GM19043 (cell line): Measurements from ENCODE around the gene COL5A1.
A peak's percentile ranks its signal among the peaks of the same experiment; 100 is the strongest.

ENCODE experiments used
- ATAC-seq: cut with Tn5 transposase; IDR thresholded peaks from one replicate; pipeline ENCODE4 v1.9.1; 2021; ENCODE audit warnings: low read depth; ENCODE audit not compliant: unreplicated experiment

The COL5A1 gene

DNA sequence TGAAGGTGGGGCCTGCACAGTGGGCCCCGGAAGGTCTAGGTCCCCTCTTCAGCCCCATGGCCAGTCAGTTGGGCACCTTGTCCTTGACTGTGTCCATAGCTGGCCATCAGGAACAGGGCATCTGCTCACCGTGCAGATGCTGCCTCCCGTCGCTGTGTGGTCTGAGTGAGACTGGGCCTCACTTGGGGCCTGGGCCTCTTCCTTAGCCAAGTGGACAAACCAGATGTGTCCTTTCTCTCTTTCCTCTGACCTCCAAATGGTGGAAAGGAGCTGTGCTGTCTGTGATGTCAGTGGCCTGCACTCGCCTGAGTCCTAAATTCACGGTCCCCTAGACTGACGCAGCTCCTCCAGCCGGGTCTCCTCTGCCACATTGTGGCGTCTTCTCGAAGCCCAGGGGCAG lies 114.5 kb downstream of the COL5A1 start:
- ATAC-seq, result no peak

DNA sequence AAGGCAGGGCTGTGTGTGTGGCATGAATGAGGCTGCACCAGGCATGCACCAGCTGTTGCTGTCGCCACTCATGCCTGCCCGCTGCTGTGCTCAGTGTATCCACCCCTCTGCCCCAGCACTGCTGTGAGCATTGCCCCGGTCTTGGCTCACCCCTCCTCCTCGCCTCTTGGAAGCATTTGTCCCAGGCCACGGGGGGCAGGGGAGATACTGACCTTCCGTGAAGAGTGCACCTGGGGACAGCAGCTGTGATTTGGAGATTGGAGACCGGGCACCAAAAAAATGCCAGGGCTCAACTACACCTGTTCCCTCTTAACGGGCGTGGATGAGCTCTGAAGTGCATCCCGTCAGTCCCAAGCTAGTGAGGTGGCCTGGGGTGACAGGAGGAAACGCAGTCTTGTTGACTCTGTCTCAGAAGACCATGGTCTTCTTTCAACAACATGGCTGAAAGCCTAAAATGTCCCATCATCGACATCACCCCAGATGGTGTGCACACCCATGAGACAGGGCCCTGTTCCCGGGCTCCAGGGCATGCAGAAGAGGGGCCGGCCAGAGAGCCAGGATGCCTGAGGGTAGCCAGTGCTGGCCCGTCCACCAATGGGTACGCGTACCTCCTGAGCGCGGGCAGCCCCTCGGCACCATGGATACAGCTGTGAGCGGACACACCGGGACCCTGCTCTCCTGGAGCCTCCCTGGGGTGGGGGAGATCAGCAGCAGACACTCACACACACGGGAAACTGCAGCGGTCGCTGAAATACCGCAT lies 115.8 kb downstream of the COL5A1 start:
- ATAC-seq, result no peak

DNA sequence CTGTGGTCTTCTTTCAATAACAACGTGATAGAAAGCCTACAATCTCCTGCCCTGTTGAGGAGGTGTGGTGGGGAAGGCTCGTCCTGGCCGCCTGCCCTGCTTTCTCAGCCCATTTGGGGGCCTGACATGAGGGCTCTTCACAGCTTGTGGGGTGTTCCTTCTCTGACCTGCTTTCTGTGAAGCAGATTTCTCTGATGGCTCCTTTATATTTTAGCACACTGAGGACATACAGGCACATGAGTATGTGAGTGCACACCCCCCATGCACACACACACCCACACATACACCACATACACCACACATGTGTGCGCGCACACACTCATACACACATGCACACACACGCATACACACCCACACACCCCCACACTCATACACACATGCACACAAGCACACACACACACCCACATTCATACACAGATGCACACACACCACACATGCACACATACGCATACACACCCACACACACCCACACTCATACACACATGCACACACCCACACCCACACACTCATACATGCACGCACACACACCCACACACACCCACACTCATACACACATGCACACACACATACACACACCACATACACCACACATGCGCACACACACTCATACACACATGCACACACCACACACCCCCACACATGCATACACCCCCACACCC lies 117.5 kb downstream of the COL5A1 start:
- ATAC-seq, result no peak

DNA sequence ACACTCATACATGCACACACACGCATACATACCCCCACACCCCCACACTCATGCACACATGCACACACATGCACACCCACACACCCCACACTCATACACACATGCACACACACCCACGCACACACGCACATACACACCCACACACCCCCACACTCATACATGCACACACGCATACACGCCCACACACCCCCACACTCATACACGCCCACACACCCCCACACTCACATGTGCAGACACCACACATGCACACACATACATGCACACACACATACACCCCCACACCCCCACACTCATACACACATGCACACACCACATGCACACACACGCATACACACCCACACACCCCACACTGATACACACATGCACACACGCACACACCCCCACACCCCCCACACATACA lies 118.3 kb downstream of the COL5A1 start:
- no peak for ATAC-seq

DNA sequence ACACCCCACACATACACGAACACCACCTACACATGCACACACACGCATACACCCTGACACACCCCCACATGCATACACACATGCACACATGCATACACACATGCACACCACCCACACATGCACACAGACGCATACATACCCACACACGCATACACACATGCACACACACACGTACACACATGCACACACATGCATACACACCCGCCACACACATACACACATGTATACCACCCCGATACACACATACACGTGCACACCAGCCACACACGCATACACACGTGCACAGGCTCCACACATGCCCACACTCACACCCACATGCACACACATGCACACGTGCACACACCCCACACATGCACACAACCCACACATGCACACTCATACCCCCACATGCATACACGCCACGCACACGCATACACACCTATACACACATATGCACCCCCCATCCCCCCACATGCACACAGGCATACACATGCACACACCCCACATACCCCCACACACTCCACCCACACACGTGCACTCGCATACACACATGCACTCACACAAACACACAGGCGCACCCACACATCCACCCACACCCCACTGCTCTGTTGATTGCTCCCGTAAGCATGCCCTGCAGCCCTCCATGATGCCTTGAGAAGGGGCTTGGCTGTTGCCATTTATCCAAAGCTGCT lies 119.3 kb downstream of the COL5A1 start:
- no peak for ATAC-seq

DNA sequence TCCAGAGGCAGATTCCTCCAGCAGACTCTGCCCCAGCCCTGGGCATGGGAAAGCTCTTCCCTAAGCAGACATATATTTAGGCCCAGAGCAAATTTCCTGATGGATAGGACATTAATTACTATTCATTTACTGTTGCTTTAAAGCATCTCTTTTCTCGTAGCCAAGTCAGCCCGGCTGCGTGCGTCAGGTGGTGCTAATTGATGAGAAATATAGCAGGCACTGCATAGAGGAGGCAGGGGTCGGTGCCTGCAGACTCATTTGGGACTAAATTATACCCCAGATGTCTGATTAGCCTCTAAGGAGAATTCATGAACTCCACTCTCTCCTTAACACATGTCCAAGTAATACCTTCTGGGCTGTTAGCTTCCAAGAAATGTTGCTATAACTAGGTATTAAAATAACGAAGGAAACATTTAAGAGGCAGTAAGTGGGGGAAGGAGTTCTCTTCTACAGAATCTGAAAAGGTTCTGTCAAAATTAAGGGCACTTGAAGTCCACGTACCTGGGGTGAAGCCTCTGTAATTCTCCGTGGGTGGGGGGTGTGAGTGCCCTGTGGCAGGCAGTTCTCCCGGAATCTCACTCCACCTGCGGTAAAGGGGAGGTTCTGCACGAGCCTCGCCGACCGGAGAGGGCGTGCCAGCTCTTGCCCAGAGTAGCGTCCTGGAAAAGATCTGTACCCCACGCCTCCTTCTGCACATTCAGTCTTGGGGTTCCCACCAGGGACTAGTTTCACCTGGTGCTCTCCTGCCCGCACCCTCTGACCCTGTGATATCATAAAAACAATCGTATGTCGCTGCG lies 123.1 kb downstream of the COL5A1 start:
- no peak for ATAC-seq

DNA sequence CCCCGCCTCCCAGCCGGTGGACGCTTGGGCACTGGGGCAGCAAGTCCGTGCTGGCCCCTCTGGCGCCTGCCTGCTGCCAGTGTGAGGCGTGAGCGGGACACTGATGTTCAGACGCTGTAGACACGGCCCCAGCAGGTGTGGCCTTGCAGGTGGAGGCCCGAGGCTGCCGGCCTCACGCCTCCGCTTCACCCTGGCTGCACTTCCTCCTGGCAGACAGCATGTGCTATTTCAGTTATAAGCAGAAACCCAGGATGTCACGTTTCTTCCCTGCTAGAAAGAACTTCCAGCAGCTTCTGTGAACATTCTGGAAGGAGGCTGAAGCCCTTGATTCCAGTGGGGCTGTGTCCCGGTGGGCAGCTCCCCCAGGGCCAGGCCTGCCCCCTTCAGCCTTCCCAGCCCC lies 124.2 kb downstream of the COL5A1 start:
- peak; percentile 49 for ATAC-seq

DNA sequence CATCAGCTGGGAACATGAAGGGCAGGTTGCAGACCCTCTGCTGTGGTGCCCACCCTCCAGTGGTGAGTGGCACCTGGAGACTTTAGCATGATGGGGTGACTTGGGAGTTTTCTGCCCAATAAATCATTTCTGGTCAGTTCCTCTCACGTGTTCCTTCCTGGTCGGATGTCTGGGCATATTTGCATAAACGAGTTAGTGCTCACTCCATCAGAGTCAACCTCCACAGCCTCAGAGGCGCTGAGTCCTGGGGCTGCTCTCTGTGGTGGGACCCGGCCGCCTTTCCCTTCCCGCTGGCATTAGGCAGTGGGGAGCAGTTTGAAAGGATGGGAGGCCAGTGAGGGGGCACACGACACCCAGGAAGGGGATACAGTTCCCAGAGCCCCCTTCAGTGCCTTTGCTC lies 125.0 kb downstream of the COL5A1 start:
- ATAC-seq, result no peak

DNA sequence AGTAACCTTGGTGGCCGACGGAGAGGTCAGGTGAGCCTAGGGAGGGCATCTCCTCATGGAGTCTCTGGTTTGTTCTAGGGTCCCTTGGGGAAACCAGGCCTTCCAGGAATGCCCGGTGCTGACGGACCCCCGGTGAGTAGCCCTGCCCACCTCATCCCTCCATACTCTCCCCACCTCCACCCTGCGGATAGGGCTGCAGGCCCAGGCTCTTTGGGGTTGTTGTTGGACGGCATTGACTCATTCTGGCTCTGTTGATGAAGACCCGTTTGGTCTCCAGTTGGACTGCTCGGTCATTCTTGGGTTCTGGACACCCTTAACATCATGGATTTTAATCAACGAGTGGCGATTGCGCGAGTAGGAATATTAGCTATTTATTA lies 126.7 kb downstream of the COL5A1 start:
- ATAC-seq, result no peak

DNA sequence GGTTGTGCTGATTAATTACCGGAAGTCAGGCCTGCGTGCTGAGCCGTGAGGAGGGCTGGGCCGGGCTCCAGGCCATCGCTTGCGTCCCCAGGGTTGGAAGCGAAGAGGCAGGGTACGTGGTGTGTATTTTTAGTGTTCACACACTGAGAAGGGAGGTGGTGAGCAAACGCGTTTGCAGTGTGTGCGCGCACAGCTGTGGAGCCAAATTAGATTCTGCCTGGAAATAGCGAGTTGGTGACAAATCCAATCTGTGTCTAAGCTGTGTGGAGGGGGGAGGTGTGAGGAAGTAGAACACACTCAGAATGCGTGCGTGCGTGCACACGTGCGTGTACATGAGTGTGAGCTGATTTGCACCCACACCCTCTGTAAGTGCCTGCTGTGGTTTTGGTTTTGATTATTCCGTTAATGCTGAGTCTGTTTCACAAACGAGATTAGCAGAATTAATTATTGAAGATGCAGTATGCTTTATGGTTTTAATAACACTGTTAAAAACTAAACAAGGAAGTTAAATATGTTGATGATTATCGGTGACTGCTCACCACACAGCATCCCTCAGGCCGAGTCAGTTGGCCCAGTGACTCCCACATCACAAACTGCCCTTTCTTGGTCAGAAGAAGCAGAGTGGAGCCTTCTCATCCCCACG lies 127.2 kb downstream of the COL5A1 start:
- no peak for ATAC-seq

DNA sequence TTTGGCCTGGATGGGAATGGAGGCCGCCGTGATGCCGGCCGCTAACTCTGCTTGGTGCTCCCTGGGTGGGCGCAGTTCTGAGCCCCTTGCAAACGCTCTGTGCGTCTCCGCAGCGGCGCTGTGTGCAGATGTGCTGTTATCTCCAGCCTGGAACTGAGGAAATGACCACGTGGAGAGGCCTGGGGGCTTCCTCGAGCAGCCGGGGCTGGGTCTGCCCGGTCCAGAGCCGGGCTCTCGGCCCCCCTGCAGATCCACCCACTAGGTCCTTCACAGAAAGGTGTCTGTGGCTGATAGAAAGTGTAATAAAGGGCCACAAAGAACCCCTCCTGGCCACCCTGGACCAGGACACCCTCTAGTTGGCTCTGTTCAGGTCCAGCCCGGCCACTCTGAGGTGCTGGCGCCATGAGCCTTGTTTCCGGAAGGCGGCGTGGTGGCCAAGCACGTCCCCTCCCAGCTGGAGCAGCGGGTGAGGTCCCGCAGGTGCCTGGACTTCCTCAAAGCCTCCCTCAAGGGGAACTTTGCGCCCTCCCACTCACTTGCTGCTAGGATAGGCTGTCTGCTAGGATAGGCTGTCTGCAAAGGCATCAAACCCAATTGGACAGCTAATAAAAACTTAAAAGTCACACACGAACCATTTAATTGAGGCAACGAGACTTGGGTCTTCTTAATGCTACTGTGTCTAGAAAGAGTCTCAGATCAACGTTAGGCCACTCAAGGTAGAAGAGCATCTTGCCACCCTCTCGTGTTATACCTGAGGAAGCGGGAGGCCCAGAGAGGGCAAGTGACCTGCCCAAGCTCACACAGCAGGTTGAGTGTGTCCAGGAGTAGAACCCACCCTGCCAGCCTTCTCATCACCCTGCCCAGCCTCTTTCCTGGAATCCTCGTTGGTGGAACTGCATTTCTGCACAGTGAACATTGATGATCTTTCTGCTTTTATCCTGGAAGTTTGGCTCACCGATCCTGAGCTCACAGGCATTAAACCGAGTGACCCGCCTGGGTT lies 129.7 kb downstream of the COL5A1 start:
- ATAC-seq, result no peak

DNA sequence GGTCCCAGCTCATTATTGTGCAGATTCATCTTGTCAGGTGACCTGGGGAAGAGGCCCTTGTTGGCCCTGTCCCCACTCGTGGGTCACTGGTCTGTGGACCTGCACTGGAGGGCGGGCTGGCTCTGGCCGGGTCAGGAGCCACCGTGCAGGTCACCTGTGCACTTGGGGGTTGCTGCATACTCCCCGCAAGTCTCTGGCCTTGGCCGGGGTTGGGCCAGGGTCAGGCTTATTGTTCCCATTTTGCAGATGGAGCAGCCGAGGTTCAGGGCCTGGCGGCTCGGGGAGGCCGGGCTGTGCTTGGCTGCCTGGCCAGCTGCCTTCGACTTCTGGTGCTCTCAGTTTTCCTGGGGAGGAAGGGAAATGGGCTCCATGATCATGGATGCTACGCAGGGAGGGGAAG lies 130.7 kb downstream of the COL5A1 start:
- ATAC-seq, result no peak

DNA sequence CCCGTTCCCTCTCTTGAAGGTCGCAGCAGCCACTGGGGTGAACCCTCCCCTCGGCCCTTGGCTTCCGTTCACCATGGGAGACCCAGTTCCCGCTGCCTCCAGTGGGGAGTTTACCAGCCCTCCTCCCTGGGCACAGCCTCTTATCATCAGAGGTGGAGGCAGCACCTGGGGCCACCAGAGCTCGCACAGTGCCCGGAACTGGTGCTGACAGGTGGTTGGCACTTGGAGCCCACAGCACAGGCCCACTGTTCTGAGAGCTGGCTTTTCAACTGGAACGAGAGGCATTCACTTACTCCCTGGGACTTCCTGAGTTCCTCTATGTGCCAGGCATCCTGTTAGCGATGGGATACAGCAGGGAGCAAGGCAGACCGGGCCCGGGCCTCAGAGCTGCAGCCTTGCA lies 132.2 kb downstream of the COL5A1 start:
- no peak for ATAC-seq

DNA sequence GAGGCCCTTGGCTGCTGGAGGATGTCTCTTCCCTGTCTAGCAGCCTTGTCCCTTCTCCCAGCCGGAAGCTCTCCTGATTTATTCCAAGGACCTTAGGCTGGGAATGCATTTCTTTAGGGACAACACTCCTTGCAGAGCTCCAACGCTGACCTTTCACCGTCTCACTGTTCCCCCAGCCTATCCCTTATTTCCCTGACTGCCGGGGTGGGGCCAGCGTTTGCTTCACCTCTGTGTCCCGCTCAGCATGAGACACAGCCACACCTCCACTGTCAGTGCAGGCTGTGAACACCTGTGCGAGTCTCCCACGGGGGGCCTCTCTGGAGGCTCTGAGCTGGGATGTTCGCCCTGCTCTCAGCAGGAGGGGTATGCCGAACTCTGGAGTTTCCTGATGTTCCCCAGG lies 132.8 kb downstream of the COL5A1 start:
- ATAC-seq, result no peak

DNA sequence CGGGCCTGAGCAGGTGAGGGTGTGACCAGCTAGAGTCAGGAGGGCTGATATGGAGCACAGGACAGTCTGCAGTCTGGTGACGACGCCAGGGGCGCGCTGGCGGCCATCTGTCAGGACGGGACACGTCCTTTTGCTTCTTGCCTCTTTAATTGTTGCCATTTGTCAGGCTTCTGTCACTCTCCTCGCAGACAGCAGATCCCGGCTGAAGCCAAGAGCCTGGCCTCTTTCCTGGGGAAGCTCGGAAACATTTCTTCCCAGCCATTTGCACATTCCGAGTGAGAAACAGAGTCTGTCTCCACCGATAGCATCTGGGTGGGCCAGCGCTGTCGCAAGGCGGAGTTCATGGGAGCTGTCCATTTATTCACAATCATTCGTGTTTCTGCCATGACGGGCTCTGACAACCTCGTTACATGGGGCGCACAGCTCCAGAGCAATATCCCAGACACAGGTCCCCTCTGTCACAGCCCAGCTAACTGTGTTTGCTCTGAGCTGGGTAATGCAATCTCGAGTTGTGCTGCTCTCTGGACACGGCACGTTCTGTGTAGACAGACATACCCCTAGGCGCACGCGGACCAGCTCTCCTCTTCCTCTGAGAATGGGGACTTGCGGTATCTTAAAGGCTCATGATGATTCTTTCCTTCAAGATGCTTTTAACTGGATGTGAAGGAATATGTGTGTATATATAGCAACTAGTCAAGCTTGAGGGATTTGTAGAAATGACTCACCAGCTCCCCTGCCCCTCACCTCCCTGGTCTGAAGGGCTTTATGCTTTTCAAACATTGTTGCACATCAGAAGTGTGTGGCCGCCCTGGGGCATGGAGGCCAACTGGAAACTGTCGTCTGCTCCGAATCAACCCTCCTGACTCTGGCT lies 133.7 kb downstream of the COL5A1 start:
- no peak for ATAC-seq

DNA sequence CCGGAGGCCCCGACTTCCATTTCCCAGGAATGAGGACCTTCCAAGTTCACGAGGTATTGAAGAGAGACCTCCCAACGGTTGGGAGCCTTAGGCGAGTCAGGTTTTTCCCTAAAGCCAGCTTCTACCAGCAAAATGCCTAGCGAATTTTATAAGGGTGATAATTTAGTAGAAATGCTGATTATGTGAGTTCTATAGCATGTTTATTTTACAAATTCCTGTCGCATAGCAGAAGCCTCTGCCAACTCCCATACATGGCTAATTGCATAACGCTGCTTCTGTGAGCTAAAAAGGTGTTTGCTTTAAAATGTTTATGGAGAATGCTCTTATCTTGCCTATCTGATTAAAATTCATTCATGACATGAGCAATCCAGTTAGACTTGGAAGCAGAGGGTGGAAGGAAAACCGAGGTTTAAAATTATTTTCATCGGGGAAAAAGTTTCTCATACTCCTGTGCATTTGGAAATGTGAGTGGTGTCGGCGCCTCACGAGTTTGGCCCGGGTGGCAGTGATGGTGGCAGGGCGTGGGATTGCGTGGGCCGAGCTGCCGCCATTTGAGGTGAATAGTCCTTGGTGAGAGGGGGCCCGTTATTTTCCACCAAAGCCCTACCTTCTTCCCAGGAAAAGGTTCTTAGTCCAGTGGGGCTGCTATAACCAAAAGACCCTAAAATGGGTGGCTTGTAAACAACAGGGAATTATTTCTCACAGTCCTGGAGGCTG lies 134.6 kb downstream of the COL5A1 start:
- ATAC-seq, result no peak

DNA sequence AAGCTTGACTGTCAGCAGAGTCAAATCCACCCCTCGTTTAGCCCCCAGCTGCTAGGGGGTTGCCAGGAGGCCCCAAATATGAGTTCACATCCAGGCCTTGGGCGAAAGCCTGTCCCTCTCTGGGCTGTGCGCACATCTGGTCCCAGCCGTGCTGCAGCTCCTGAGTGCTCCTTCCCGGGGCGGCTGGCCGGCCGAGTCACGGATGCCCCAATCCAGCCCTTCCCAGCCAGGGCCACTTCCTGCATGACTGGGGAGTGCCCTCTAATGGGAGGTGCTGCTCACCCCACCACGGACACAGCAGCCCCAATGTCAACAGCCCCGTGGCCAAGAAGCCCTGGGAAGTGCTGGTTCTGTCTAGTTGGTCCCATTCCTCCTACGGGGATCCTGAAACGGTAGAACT lies 135.6 kb downstream of the COL5A1 start:
- ATAC-seq, result no peak

DNA sequence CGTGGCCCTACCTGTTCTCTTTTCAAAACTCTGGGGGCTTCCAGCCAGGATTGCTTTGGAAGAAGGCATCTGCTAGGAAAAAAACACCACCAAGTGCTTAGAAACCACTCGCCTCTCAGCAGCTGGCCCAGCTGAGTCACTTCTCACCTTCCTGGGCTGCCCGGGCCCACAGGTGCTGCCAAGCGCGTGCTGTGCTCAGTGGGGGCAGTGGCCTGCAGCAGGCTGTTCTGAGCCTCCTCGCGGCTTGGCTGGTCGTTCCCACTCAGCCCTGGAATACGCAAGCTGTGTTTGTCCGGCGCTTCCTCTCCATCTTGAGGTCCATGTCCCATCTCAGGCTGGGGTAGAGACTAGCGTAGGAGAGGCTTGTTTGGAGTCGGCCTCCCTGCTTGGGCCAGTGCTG lies 136.6 kb downstream of the COL5A1 start:
- no peak for ATAC-seq
